AG09309 (cell line): ENCODE results near the gene KIF5C.

Source experiments
- DNase-seq: peaks from one replicate; pipeline ENCODE4 v3.0.0-alpha.2; 2010; ENCODE audit warnings: low read depth
- H3K4me3 ChIP-seq: 2 replicates; pipeline ENCODE4 v1.5.1; 2011; ENCODE audit warnings: mild to moderate bottlenecking, low read depth, low read length, moderate library complexity; ENCODE audit not compliant: control insufficient read depth
- CTCF ChIP-seq: IDR thresholded peaks from 2 replicates; pipeline ENCODE4 v1.5.1; 2011; ENCODE audit warnings: mild to moderate bottlenecking, low read depth, low read length, inconsistent platforms; ENCODE audit not compliant: insufficient read depth, control insufficient read depth; ENCODE audit errors: missing control alignments

KIF5C gene

GRCh38 chr2:148885209-148885608 is 10.2 kb downstream of the KIF5C start:
- no peak overlapping the region for H3K4me3 ChIP-seq
- DNase-seq = no peak
- TF ChIP-seq CTCF = no peak

DNA sequence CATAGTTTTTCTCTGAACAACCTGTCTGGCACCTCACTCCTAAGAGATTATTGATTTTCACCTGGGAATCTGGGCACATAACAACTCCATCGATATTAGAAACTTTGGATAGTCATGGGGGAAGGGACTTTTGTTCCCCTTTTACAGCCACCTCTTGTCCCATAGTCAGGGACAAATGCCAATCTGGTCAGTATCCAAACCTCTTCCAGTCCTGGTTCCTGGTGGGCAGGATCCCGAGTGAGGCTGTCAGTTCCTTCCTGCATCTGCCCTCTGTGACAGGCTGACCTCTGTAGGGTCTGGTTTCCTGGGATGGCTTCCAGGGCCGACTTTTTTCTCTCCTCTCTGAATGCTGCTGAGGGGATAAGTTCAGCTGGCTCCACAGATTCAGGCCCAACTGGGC is 11.0 kb downstream of the KIF5C start:
- H3K4me3 ChIP-seq = no peak overlapping the region
- DNase-seq = no peak
- no peak for TF ChIP-seq CTCF

DNA sequence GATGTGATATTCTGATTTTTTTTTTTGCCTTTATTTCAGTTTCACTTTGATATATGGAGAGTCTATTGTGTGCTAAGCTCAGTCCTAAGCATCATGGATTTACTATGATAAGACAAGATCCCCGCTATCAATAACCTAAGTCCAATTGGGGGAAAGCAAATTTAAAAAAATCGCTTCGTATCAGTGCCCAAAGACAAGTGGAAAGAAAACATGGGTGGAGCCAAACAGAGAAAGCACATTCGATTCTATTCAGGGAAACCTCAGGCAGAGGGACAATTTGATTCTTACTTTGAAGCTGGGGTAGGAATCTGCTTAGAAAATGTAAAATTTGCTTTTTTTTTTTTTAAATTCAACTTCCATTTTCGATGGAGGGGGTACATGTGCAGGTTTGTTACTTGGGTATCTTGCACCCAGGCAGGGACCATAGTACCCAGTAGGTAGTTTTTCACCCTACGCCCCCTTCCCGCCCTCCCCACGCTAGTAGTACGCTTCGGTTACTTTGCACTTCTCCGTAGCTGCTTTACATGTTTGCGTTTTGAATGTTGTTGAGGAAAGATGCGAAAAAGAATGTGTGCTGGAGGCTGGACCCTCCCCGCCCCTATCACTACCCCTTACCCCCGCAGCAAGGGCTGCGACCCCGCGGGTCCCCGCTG is 12.4 kb downstream of the KIF5C start:
- H3K4me3 ChIP-seq = peak overlapping the region; percentile 10; the same call in 1 of the 2 replicates
- DNase-seq = no peak
- no peak for TF ChIP-seq CTCF

- DNase-seq = no peak
- peak overlapping the region; percentile 10 for H3K4me3 ChIP-seq
- no peak for TF ChIP-seq CTCF
Observed at GRCh38 chr2:148888003-148888501, 13.0 kb downstream of the KIF5C start.

DNA sequence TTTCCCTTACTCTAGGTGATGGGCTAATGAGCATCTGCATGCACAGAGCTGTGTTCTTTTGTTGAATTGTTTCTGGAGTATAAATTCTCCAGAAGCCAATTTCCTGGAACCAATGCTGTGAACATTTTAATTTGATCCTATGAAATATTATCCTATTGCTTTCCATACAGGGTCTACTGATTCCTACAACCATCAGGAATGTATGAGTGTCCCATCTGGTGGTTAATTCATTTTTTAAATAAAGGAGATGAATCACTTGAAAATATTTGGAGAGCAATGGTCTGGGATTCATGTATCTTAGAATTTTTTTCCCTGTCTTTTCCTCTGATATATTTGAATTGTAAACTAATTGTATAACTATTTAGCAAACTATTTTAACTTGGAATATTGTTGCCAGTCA is 14.0 kb downstream of the KIF5C start:
- no peak for TF ChIP-seq CTCF
- DNase-seq = no peak
- H3K4me3 ChIP-seq = no peak overlapping the region

DNA sequence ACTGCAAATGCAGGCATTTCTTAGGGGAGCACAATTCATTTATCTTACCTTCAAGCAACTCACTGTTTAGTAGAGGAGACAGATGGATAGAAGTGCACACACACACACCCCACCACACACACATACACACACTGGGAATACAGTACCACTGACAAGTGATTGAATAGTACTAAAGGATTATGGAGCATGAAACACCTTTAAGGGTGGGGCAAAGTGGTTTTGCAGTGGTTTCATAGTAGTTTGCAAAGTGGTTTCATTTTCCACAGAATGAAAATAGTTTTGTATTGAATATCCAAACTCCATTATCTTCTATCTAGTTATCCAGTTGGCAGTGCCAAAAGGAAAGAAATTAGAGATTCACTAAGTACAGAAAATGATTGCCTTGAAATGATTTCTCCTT is 18.9 kb downstream of the KIF5C start:
- DNase-seq = no peak
- no peak overlapping the region for H3K4me3 ChIP-seq
- no peak for TF ChIP-seq CTCF
